Uterus (tissue), 2 donors: ENCODE measurements around the gene FGF14.

Source experiments
- POLR2A ChIP-seq, 2 donors: fragments of 450-650 bp; IDR thresholded peaks; one replicate each; pipeline ENCODE4 v1.6.1; 2016; ENCODE audit warnings: antibody characterized with exemption in 2 of 2, mild to moderate bottlenecking in 1 of 2, moderate library complexity in 1 of 2
- TF ChIP-seq, protein P1 (sequence below), 4 experiments: fragments of 200-600 bp in 2 of 4; fragments of 450-650 bp in 2 of 4; sonication (generic) in 2 of 4; IDR thresholded peaks; one replicate each; pipeline ENCODE4 v1.5.1; 2016 to 2019; ENCODE audit warnings: antibody characterized with exemption in 4 of 4, mild to moderate bottlenecking in 2 of 4, moderate library complexity in 1 of 4

DNA sequence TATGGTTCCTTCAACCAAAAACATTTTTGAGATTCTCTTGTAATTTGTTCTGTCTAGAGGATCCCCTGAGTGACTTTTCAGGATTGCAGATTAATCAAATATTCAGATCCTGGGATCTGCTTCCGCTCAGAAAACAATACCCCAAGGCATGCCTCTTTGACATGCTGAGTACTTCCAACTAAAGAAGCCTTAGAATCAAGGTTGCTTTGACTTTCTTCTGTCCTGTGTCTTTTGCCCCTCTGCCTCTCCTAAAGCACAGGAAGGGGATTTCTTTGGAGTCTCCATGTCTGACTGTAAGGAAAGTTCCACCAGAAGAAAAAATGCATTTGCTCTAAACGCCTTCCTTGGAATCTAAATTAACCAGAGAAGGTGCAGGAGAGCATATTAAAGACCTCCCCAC, 431.5 kb downstream of the FGF14 start:
- TF ChIP-seq, protein P1, sequence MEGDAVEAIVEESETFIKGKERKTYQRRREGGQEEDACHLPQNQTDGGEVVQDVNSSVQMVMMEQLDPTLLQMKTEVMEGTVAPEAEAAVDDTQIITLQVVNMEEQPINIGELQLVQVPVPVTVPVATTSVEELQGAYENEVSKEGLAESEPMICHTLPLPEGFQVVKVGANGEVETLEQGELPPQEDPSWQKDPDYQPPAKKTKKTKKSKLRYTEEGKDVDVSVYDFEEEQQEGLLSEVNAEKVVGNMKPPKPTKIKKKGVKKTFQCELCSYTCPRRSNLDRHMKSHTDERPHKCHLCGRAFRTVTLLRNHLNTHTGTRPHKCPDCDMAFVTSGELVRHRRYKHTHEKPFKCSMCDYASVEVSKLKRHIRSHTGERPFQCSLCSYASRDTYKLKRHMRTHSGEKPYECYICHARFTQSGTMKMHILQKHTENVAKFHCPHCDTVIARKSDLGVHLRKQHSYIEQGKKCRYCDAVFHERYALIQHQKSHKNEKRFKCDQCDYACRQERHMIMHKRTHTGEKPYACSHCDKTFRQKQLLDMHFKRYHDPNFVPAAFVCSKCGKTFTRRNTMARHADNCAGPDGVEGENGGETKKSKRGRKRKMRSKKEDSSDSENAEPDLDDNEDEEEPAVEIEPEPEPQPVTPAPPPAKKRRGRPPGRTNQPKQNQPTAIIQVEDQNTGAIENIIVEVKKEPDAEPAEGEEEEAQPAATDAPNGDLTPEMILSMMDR (IDR thresholded peaks at IDR 0.05) = no peak
- TF ChIP-seq POLR2A (IDR thresholded peaks at IDR 0.05) = no peak
